Measurements from ENCODE around the gene KDM2B.

- TF ChIP-seq CTCF (conservative IDR thresholded peaks at IDR 0.05 in 1 of 2, IDR thresholded peaks at IDR 0.05 in 1 of 2; ENCODE audit: extremely low read depth in 1 of 2, insufficient read depth in 1 of 2, low read depth in 1 of 2, low read length in 2 of 2) (no peak), EZH2 (IDR thresholded peaks at IDR 0.05; ENCODE audit: borderline replicate concordance, low read length) (no peak)
Measured at GRCh38 chr12:121392325-121392716, 188.5 kb downstream of the KDM2B start.
